Stimulated activated CD8-positive, alpha-beta memory T cell treated with anti-CD3 and anti-CD28 coated beads, Interleukin-12 subunit alpha, Interleukin-12 subunit beta, amount 100 ng/mL, for 24 hours (primary cell): ENCODE results near the gene AXIN2.

Experiments used
- DNase-seq: peaks from one replicate; pipeline ENCODE4 v3.0.0-alpha.2; 2020; ENCODE audit errors: extremely low read depth

AXIN2 gene

DNA sequence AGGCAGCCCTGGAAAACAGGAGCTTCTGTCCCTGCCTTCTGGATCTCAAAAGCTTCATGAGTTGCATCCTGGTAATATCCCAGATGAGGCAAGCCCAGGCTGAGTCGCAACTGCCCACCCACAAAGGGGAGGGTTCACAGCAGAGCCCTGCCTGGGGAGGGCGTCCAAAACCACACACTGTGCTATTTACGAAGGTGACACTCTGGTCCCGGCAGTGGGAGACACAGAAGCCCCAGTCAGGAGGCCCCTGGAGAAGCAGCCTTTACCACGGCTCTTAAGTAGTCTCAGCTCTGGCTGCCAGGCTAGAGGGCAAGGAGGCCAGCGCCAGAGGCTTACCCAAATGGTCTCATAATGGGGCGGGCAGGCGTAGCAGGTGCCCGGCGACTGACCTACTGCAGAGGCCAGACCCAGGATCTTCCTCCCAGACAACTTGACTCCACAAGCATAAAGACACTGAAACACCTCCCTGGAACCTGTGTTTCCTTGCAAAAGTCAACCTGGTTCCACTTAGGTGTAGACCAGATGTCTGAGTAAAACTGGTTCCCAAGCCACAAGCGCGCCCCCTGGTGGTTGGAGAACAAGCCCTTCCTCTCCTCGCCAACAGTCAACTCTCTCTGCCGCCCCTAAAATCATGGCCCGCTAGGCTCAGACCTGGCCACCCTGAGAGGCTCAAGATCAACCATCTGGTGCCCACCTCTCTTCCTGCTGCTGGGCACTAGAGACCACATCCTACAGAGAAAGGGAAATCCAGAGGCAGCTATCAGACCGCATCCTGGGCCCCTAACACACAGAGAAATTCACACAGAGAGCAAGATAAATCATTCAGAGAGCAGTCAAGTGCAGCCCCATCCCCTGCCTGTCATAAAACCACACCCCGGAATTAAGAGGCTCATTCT is 5.2 kb downstream of the AXIN2 start:
- peak; percentile 75 for DNase-seq

DNA sequence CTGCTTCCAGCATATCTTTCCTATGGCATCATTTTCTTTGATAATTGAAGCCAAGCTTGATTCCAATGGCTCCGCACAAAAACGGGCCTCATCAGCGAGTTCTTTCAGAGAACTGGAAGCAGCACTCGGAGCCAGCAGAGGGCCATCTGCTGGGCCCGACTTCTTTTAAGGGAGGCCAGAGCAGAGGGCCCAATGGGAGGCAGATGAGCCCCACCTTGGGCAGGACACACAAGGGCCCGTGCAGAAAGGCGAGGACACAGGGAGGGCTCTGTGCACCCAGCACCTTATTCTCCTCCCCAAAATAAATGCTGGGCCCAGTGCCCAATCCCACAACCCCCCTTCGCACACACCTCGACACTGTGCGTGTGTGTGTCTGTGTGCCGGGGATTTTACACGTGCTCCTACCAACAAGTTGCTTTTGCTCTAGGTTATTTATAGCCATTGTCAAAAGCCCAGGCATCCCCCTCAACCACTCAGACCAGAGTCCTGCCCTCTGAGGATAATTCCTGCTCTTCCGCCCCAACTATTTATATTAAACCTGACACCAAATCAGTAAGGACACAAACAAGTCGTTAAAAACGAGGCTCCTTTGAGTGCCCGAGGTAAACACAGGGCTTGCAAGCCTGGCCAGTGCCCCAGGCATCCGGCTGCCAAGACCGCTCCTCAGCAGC is 6.8 kb downstream of the AXIN2 start:
- DNase-seq, result no peak

DNA sequence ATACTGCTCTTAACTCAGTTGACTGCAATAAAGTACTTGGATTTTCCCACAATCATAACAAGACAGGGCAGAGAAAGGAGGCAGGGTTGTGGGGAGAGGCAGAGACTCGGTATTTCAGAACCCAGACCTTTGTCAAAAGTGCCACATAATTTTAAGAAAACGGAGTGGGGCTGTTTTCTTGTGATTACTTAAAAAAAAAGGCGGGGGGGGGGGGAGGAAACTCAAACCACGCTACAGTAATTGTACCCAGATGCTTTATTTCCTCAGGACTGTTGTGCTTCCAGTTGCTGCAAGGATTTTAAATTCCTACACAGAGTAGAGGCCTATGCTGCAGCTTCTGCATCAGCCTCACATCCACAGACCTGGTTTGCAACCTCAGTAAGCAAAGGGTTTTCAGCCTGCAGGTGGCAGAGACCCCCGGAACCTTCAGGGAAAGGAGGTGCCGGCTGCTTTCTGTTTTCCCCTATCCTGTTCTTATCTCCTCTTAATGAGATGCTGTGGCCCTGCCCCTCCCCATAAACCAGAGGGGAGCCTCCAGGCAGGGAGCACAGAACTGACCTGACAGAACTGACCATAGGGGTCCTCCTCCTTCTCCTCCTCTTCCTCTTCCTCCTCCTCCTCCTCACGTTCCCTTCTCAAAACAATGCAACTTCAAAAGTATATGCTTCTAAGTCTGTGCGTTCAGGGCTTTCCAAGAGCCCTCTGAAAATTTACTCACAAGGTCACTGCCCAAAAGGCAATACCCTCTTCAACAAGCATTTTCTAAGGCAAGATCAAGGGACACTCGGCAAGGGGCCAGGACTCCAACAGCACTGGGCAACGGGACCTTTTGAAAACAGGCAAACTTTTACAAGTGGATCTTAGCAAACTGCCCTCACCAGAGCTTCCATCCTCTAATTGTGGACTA is 7.5 kb downstream of the AXIN2 start:
- DNase-seq, result no peak

DNA sequence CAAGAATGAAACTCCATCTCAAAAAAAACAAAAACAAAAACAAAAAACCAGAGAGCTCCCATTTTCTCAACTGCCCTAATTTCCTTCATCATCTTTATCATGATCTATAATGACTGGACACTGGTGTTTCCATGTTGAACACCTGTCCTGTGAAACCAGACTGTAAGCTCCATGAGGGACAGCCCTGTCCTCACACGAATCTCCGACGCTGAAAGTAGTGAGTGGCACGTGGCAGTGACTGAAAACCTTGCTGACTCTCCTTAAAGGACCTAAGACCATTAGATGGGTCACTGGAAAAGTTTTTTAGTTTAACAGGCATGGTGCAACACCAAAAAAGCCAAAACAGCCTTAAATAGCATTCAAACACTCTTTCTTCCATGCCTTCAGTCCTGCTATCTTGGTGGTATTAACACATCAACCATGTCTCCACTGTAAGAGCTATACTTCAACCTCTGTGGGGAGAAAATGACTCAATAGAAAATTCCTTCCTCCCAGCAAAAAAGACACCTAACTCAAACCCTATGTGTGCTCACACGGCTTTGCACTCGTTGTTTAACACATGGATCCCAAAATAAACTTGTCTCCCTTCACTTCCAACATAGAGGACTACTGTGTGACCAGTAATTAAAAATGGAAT is 8.3 kb downstream of the AXIN2 start:
- DNase-seq, result no peak

DNA sequence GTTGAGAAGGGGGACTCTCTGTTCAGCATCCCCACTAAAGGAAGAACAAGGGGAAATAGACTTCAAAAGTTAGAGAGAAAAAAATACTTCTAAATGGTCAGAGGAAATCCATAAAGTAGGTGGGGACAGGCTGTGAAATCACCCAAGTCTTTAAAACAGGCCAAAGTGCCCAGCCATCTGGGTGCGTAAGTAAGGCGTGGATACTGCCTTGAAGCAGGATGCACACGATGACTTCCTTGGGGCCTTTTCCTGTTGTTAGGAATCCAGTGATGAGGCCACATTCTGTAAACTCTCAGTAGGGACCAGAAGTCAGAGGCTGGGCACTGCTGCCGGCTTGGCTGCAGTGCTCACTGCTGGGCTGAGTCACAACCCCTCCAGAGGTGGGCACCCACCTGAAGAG is 9.2 kb downstream of the AXIN2 start:
- no peak for DNase-seq

- DNase-seq, result no peak
Measured at GRCh38 chr17:65551267-65552040, 10.0 kb downstream of the AXIN2 start.

DNA sequence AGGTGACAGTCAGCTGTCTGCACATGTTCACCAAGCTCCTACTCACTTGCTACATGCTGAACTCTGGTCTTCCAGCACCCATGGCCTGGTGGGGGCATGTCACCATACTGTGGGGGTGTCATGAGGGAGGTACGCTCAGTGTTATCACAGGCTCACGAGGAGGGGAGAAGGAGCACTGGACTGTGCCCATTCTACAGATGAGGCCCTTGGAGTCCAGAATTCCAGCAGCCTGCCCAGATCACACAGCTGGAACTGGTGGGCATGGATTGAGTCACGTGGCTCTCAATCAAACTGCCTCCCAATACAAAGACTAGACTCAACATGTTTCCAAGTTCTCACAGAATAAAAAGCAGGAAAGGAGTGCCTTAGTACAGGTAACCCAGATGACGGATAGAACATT is 10.7 kb downstream of the AXIN2 start:
- DNase-seq, result no peak

GRCh38 chr17:65550075-65550662 is 11.3 kb downstream of the AXIN2 start:
- no peak for DNase-seq

- DNase-seq, result no peak
Measured at GRCh38 chr17:65548269-65548969, 13.0 kb downstream of the AXIN2 start.

- DNase-seq, result no peak
Measured at GRCh38 chr17:65547253-65547670, 14.2 kb downstream of the AXIN2 start.

DNA sequence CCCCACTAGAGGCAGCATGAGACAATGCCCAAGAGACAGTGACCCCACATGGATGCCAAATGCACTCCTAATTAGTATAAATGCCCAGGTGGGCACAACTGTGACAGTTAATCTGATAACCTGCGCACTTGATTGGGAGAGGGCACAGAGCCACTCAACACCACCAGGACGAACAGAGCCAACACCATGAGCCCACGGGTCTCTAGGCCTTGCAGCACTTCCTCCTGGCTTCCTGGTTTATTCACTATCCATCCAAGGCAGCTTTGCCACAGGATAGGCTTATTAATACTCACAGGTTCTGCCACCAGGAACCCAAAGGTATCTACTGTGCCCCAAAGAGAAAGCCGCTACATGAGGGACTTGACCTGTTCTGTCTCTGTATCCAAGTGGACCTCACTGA is 14.9 kb downstream of the AXIN2 start:
- no peak for DNase-seq

DNA sequence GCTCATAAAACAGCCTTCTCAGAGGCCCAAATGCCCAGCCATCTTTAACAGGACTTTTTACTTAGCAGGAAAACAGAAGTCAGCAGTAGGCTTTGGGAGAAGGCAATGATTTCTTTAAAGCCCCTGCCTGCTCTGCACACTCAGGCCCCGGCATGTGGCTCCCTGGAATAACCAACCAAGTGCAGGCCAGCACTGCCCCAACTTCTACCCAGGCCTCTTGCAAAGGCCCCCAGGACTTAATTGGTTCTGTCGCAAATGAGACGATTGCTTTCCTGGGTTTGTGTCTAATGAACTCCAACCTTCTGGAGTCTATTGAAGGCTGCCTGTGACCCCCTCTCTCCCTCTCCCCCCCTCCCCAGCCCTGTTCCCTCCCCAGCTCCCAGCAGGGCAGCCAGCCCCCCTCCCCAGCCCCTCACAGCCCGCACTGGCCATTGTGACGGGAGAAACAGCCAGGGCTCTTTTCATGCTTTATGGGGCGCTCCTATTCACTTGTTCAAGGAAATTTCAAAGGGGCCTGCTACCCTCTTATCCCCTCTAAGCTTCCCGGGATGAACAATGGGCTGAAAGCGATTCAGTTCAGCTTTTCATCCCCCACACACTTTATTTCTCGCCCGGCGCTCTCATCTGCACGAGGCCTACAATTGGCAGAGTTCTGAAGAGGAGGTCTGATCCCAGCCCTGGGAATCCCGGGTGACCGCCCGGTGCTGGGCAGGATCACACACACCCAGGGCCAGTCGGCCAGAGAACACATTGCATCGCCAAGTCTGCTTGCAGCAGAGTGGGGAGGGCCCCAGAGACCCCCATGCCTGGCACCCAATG is 15.5 kb downstream of the AXIN2 start:
- no peak for DNase-seq

DNA sequence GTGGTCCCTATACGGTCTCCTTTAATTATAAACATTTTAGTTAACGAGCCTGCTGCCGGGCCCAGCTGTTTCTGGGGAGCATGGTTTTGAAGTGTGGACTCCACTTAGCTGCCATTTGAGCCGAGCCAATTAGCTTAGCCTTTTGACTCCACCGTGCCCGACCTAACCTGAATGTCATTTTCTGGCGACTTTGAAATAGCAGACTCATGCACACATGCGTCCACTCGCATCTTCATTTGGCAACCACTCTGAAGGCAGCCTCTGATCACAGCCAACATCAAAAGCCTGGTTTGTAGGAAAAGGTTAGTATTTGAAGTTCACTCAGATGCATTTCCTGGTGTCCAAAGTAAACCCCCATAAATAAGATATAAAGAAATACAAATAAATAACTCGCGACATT is 16.8 kb downstream of the AXIN2 start:
- no peak for DNase-seq

GRCh38 chr17:65542610-65543009 is 18.8 kb downstream of the AXIN2 start:
- DNase-seq, result no peak

GRCh38 chr17:65542067-65542466 is 19.4 kb downstream of the AXIN2 start:
- no peak for DNase-seq

DNA sequence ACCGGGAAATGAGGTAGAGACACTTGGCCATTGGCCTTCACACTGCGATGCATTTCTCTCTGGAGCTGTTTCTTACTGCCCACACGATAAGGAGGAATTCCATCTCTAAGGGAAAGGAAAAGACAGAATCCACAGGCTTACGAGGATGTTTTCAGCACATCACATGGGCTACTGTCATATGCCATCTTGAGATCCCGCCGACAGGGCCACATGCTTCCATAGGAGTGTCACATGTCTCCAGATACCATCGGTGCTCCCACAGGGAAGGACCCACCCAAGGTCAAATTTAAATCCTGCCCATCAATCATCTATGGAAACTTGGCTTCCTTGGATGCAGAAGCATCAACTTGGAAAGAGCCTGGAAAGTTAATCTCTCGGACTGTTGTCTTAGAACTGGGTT is 20.0 kb downstream of the AXIN2 start:
- DNase-seq, result no peak

DNA sequence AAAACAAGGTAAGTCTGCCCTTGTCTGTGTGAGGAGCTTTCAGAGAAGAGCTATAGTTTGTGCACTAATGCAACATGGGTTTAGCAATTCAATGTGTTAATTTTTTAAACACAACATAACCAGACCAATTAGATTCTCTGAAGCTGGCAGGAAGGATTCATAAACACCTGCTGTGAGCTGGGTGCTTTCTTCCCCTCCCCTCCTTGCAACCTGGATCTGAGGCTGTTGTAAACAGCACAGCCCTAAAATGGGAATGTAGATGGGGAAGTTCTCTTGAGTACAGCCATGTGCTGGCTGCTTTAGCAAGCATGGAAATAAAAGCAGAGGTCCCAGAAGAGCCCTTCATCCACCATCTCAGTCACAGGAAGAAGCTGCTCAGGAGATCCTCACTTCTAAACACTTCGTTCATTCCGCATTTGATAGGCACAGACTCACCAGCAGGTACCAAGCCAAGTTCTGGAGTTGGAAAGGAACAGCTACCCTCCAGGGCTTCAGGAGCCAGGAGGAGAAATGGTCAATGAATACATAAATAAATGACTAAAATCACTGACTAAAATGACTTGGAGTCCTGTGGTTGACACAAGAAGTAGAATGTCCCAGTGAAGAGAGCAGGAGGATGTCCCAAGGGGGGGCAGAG is 21.7 kb downstream of the AXIN2 start:
- no peak for DNase-seq

- no peak for DNase-seq
Measured at GRCh38 chr17:65538675-65539529, 22.5 kb downstream of the AXIN2 start.
